Central memory CD8-positive, alpha-beta T cell (primary cell): Measurements from ENCODE around the gene DCDC2C.

Source experiments
- ATAC-seq: fragments of 150-1000 bp; cut with Tn5 transposase; replicated peaks from 2 replicates; pipeline ENCODE4 v1.10.0; 2022; ENCODE audit warnings: mild to moderate bottlenecking, moderate FRiP score, moderate number of reproducible peaks; ENCODE audit not compliant: poor library complexity, severe bottlenecking; ENCODE audit errors: extremely low read depth
- DNase-seq, 2 donors: peaks; one replicate each; pipeline ENCODE4 v3.0.0; 2021; ENCODE audit warnings: low spot score in 2 of 2
- H3K27ac Mint-ChIP-seq: one replicate; pipeline ENCODE4 v1.8.0; 2022; ENCODE audit warnings: low read depth, mild to moderate bottlenecking, moderate library complexity, mixed read lengths
- H3K27me3 Mint-ChIP-seq: one replicate; pipeline ENCODE4 v1.8.0; 2022; ENCODE audit warnings: mixed read lengths
- H3K36me3 Mint-ChIP-seq: one replicate; pipeline ENCODE4 v1.8.0; 2022; ENCODE audit warnings: mild to moderate bottlenecking, moderate library complexity, mixed read lengths; ENCODE audit not compliant: insufficient read depth
- H3K4me1 Mint-ChIP-seq: one replicate; pipeline ENCODE4 v1.8.0; 2022; ENCODE audit warnings: mixed read lengths
- H3K4me3 Mint-ChIP-seq: one replicate; pipeline ENCODE4 v1.8.0; 2022; ENCODE audit warnings: mild to moderate bottlenecking, moderate library complexity, mixed read lengths
- H3K9me3 Mint-ChIP-seq: one replicate; pipeline ENCODE4 v1.8.0; 2022; ENCODE audit warnings: mixed read lengths

Gene DCDC2C

GRCh38 chr2:3679180-3679579, 24.2 kb upstream of the DCDC2C start:
- no peak overlapping the region for H3K4me3 Mint-ChIP-seq
- no peaks in the 10 kb centered on the region for H3K4me1 Mint-ChIP-seq
- H3K27ac Mint-ChIP-seq = no peak overlapping the region

GRCh38 chr2:3679616-3680393, 23.6 kb upstream of the DCDC2C start:
- Mint-ChIP-seq H3K9me3 (no peaks in the 10 kb centered on the region), H3K27ac (no peak overlapping the region), H3K4me1 (no peaks in the 10 kb centered on the region), H3K4me3 (no peak overlapping the region), H3K27me3 (peaks cover 16% of the 10 kb centered on the region), H3K36me3 (no peaks in the 10 kb centered on the region)
- DNase-seq (no peak), ATAC-seq (no peak)

More at GRCh38 chr2:3679180-3679579, 24.2 kb upstream of the DCDC2C start:
- Mint-ChIP-seq H3K27me3 (peaks cover 20% of the 10 kb centered on the region), H3K9me3 (no peaks in the 10 kb centered on the region), H3K36me3 (no peaks in the 10 kb centered on the region)
- ATAC-seq (no peak), DNase-seq (no peak)

GRCh38 chr2:3680548-3681345, 22.6 kb upstream of the DCDC2C start:
- ATAC-seq (no peak), DNase-seq (no peak)
- no peak overlapping the region for H3K4me3 Mint-ChIP-seq
- H3K4me1 Mint-ChIP-seq = no peaks in the 10 kb centered on the region
- H3K36me3 Mint-ChIP-seq = no peaks in the 10 kb centered on the region
- no peak overlapping the region for H3K27ac Mint-ChIP-seq
- peaks cover 16% of the 10 kb centered on the region for H3K27me3 Mint-ChIP-seq
- no peaks in the 10 kb centered on the region for H3K9me3 Mint-ChIP-seq

GRCh38 chr2:3681625-3682024, 21.8 kb upstream of the DCDC2C start:
- Mint-ChIP-seq H3K36me3 (no peaks in the 10 kb centered on the region), H3K4me3 (no peak overlapping the region), H3K9me3 (no peaks in the 10 kb centered on the region), H3K27ac (no peak overlapping the region), H3K27me3 (peaks cover 22% of the 10 kb centered on the region), H3K4me1 (no peaks in the 10 kb centered on the region)
- DNase-seq = no peak
- ATAC-seq = no peak

GRCh38 chr2:3682811-3683210, 20.6 kb upstream of the DCDC2C start:
- H3K27me3 Mint-ChIP-seq = peaks cover 22% of the 10 kb centered on the region
- H3K4me3 Mint-ChIP-seq = no peak overlapping the region
- ATAC-seq (no peak), DNase-seq (no peak)
- H3K4me1 Mint-ChIP-seq = no peaks in the 10 kb centered on the region
- H3K36me3 Mint-ChIP-seq = no peaks in the 10 kb centered on the region
- no peak overlapping the region for H3K27ac Mint-ChIP-seq
- H3K9me3 Mint-ChIP-seq = no peaks in the 10 kb centered on the region

- Mint-ChIP-seq H3K36me3 (no peaks in the 10 kb centered on the region), H3K27ac (no peak overlapping the region), H3K9me3 (no peaks in the 10 kb centered on the region), H3K27me3 (peaks cover 28% of the 10 kb centered on the region), H3K4me1 (no peaks in the 10 kb centered on the region), H3K4me3 (no peak overlapping the region)
- no peak for DNase-seq
- no peak for ATAC-seq
These were observed 19.5 kb upstream of the DCDC2C start for GRCh38 chr2:3683748-3684454.

GRCh38 chr2:3689998-3690748, 13.2 kb upstream of the DCDC2C start:
- no peak overlapping the region for H3K27ac Mint-ChIP-seq
- no peak for ATAC-seq
- H3K4me1 Mint-ChIP-seq = no peaks in the 10 kb centered on the region
- DNase-seq = no peak
- H3K36me3 Mint-ChIP-seq = no peaks in the 10 kb centered on the region
- no peak overlapping the region for H3K4me3 Mint-ChIP-seq
- peaks cover 14% of the 10 kb centered on the region for H3K9me3 Mint-ChIP-seq
- H3K27me3 Mint-ChIP-seq = peaks cover 62% of the 10 kb centered on the region

GRCh38 chr2:3692375-3692774, 11.0 kb upstream of the DCDC2C start:
- ATAC-seq (no peak), DNase-seq (no peak)
- no peak overlapping the region for H3K27ac Mint-ChIP-seq
- peaks cover 63% of the 10 kb centered on the region for H3K27me3 Mint-ChIP-seq
- H3K9me3 Mint-ChIP-seq = peaks cover 14% of the 10 kb centered on the region
- no peaks in the 10 kb centered on the region for H3K36me3 Mint-ChIP-seq
- H3K4me3 Mint-ChIP-seq = no peak overlapping the region
- H3K4me1 Mint-ChIP-seq = no peaks in the 10 kb centered on the region

GRCh38 chr2:3696545-3696944, 6.8 kb upstream of the DCDC2C start:
- DNase-seq (no peak), ATAC-seq (no peak)
- Mint-ChIP-seq H3K4me1 (no peaks in the 10 kb centered on the region), H3K27ac (no peak overlapping the region), H3K4me3 (no peak overlapping the region), H3K27me3 (peaks cover 64% of the 10 kb centered on the region), H3K9me3 (no peaks in the 10 kb centered on the region), H3K36me3 (no peaks in the 10 kb centered on the region)

- Mint-ChIP-seq H3K4me1 (no peaks in the 10 kb centered on the region), H3K36me3 (no peaks in the 10 kb centered on the region), H3K9me3 (no peaks in the 10 kb centered on the region), H3K27ac (no peak overlapping the region), H3K4me3 (no peak overlapping the region), H3K27me3 (peaks cover 64% of the 10 kb centered on the region)
- no peak for DNase-seq
- no peak for ATAC-seq
These were observed 2.3 kb upstream of the DCDC2C start for GRCh38 chr2:3701071-3701470.

- peaks cover 62% of the 10 kb centered on the region for H3K27me3 Mint-ChIP-seq
- ATAC-seq (no peak), DNase-seq (no peak)
- no peak overlapping the region for H3K4me3 Mint-ChIP-seq
- no peaks in the 10 kb centered on the region for H3K4me1 Mint-ChIP-seq
- H3K9me3 Mint-ChIP-seq = no peaks in the 10 kb centered on the region
- H3K27ac Mint-ChIP-seq = no peak overlapping the region
- no peaks in the 10 kb centered on the region for H3K36me3 Mint-ChIP-seq
These were observed 481 bp downstream of the DCDC2C start for GRCh38 chr2:3703757-3704355.

GRCh38 chr2:3704692-3705091, 1.3 kb downstream of the DCDC2C start:
- no peak overlapping the region for H3K4me3 Mint-ChIP-seq
- H3K27me3 Mint-ChIP-seq = peaks cover 55% of the 10 kb centered on the region
- no peaks in the 10 kb centered on the region for H3K36me3 Mint-ChIP-seq
- H3K9me3 Mint-ChIP-seq = no peaks in the 10 kb centered on the region
- no peak for DNase-seq
- no peak overlapping the region for H3K27ac Mint-ChIP-seq
- no peak for ATAC-seq
- no peaks in the 10 kb centered on the region for H3K4me1 Mint-ChIP-seq
